GM19099 (cell line): Measurements from ENCODE around the gene HECW1.

Experiments
- POLR2A ChIP-seq: IDR thresholded peaks from 3 replicates; pipeline ENCODE4 v1.6.1; 2011; ENCODE audit warnings: low read depth; ENCODE audit not compliant: insufficient read length; ENCODE audit errors: extremely low read depth

The HECW1 gene

DNA sequence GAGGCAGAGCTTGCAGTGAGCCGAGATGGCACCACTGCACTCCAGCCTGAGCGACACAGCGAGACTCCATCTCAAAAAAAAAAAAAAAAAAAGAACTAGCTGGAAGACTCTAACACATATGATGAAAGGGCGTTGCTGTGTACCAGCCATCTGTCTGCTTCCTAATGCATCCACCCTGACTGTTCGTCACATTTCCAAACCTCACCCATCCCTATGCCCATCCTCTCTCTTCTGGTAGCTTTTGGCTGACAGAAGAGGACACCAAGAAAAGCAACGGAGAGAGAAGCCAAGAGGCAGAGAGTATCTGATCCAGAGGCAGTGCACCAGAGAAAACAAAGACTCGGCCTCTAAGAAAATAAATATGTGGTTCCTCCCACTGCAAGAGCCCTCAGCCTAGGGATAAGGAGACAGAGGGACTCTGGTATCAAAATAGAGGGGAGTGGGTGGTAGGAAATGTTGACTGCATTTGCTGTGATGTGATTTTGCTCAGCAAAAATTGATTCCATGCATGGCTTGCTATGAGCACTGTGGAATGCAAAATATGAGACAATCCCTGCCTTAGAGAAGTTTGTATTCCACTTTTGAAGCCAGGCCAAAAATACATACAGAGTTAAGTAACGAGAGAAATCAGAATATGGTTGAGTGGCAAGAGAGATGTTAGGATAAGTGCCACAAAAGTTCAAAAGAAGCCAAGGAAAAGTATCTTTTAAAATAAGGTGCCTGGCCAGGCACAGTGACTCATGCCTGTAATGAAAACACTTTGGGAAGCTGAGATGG, 369.6 kb downstream of the HECW1 start:
- TF ChIP-seq POLR2A: no peak

DNA sequence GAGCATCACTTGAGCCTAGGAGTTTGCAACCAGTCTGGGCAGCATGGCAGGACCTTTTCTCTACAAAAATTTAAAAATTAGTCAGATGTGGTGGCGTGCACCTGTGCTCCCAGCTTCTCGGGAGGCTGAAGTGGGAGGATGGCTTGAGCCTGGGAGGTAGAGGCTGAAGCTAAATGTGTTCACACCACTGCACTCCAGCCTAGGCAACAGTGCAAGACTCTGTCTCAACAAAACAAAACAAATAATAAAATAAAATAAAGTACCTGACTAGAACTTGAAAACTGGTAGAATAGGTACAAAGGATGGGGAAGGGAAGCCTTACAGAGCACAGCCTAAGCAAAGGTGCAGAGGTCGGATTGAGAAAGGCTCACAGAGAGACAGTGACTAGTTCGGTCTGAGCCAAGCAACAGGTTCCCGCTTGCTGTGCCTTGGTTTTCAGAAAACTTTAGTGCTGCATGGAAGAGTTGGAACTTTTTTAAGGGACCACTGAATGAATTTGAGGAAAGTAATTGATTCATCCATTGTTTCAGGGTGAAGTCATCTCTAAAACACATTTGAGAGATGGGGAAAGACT, 370.3 kb downstream of the HECW1 start:
- no peak for TF ChIP-seq POLR2A

DNA sequence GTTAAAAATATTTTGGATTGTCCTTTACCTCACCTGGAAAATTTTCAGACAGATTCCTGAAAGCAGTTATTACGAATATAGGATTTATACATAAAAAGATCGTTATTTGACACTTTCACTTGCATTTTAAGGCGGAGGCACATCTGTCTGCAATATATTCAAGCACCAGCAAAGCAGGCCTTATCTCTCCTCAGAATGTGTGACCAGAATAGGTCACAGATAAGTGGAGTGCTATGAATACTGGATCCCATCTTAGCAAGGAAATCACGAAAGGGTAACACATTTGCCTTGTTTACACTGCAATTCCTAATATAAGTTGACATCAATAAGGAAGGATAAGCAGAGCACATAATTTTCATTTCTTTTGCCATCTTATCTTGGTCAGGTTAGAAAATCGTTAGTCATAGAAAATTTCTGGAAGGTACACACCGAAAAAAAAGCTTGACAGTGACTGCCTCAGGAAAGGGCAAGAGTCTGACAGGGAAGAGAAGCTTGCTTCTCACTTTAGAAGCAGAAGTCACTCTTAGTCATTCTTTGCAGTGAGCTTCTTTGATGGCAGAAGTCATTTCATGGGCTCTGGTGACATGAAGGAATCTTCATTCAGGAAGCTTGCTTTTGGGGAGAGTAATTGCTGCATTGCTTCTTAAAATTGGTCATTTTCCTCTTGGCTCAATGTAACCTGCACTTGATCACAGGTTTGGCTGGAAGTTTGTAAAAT, 372.4 kb downstream of the HECW1 start:
- no peak for TF ChIP-seq POLR2A

DNA sequence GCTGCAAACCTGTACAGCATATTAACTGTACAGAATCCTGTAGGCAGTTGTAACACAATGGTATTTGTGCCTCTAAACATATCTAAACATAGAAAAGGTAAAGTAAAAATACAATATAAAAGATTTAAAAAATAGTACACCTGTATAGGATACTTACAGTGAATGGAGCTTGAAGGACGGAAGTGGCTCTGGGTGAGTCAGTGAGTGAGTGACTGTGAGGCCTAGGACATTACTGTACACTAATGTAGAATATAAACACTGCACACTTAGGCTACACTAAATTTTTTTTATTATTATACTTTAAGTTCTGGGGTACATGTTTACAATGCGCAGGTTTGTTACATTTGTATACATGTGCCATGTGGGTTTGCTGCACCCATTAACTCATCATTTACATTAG, 373.1 kb downstream of the HECW1 start:
- no peak for TF ChIP-seq POLR2A

DNA sequence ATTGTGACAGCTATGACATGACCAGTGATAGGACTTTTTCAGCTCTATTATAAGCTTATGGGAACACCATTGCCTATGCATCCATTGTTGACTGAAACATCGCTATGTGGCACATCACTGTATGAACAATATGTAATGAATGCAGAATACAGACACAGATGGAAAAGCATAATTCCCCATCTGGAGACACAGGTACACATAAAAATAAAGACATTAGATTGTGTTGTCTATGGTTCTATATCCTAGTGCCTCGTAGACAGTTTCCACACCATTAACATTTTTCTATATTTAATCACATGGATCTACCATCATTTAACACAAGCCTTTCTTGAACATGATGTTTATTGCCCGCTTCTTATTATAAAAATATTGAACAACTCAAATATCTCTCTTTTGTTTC, 374.2 kb downstream of the HECW1 start:
- no peak for TF ChIP-seq POLR2A

DNA sequence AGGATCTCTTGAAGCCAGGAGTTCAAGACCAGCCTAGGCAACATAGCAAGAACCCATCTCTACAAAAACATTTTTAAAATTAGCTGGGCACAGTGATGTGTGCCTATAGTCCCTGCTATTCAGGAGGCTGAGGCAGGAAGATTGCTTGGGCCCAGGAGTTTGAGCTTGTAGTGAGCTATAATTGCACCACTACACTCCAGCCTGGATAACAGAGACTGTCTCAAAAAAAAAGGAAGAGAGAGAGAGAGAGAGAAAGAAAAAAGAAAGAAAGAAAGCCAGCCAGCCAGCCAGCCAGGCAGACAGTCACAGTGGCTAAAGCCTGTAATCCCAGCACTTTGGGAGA, 375.3 kb downstream of the HECW1 start:
- TF ChIP-seq POLR2A: no peak

DNA sequence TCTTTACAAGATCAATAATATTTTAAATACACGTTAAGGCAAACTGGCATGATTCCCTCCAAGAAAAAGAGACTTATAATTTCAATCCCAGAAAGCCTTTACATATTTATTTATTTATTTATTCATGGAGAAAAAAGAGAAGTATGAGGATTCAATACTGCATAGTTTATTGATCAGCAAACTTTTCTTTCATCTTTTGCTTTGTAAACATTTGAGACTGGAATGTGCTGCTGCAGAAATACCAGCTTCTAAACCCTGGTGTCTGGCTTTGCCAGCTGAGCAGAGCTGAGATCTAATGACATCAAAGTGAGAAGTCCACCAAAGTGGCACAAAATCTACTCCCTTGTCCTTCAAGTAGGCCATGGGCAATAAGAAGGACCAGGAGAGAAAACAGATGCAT, 376.8 kb downstream of the HECW1 start:
- TF ChIP-seq POLR2A: no peak

DNA sequence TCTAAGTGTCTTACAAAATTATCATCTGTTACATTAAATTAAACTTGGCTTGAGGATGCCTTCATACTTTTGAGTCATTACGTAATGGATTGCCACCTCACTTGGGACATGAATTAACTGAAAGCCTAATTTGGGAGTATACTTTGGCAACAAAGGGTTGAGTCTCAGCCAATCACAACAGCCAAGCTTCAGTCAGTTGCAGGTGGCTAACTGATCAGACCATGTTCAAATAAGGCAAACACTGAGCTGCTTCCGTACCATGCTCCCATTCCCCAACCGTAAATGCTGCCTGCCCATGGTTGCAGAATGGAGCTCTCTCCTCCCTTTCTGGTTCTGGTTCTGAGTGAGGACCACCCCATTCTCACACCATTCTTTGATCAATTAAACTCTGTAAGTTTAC, 377.6 kb downstream of the HECW1 start:
- no peak for TF ChIP-seq POLR2A

DNA sequence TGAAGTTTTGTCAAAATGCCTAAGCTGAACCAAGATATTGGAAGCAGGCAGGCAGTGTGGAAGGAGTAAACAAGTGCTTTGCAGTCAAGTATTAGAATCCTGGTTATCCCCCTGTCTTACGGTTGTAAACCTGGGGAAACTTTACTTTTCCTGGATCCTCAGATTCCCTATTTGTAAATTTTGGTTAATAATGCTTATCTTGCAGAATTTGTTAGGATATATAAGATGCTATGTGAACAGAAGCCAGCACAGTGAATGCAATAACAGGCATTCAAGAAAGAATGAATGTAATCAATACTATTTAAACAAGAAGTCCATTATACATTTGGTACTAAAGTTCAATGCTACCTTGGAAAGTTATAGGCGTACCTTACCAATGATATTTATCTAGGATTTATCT, 378.7 kb downstream of the HECW1 start:
- no peak for TF ChIP-seq POLR2A

DNA sequence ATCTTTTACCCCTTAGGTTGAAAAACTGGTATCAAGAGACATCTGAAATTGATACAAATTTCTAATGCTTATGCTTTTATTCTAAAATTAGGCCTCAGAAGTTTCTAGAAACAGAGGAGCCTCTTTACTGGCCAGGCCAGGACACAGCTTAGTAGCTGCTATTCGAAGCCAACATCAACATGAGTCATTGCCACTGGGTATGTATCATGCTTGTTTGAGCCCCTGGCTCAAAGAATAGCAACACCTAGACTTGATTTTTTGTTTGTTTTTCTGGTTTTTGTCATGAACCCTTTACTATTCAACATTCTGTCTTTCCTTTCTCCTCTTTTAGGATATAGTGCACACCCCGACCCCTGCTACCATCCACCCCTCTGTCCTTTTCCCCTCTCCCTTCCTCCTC, 379.5 kb downstream of the HECW1 start:
- TF ChIP-seq POLR2A: no peak

DNA sequence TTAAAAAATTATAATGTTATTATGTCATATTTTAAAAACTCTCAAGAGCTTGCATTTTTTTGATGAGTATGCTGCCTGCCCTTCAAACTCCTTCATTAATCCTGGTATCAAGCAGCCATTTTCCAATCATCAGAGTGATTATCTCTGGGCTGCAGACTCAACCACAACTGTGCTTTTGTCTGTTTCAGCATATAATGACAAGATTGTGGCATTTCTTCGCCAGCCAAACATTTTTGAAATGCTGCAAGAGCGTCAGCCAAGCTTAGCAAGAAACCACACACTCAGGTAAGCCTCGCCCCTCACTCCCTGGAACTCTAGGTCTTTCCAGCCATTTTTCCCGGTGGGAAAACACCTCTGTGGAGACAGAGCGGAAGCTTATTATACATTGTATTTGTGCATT, 380.4 kb downstream of the HECW1 start:
- TF ChIP-seq POLR2A: no peak

DNA sequence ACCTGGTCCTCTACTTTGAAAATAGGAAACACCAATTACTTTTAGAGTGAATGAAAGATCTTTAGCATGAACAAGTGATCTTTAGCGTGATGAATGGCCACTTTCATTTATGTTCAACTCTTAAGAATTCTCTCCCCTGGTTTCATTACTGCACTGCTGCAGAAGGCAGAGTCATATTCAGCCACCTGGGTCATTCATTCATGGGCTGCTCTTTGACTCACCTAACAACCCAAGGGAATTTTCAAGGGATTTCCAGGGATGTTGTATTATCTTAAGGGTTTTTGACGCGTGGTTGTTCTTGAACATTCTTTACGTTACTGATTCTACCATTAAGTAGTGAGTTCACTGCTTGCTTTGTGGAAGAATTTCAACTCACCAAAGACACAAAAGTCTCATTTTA, 383.1 kb downstream of the HECW1 start:
- no peak for TF ChIP-seq POLR2A

DNA sequence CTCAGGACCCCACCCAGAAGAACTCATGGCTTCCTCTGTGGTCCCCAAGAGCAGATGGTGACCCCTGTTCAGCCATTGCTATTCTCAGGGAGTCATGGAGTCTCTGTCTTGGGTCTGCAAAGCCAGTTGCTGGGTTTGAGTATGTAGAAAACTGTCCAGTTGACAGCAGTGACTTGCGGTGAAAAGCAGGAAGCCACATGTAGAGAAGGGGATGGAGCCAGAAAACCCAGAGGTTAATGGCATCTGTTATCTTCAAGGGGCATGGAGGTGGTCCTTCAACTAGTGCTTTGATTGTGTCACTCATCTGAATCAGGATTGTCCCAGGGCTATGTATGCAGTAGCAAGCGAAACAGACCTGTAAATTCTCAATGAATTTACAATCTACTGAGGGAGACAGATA, 384.1 kb downstream of the HECW1 start:
- TF ChIP-seq POLR2A: no peak

DNA sequence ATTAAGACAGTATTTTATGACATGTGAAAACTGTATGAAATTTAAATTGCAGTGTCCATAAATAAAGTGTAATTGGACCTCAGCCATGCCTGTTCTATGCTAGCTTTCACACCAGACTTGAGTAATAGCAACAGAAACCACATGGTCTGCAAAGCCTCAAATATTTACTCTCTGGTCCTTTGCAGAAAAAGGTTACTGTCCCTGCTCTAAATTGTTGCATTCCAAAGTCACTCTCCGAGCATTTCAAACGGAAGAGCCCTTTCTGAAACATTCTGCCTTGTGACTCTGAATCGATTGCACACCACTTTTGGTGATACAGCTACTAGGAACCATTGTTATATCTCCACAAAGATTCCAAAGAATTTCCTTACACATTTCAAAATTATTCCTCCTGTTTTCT, 389.4 kb downstream of the HECW1 start:
- no peak for TF ChIP-seq POLR2A

DNA sequence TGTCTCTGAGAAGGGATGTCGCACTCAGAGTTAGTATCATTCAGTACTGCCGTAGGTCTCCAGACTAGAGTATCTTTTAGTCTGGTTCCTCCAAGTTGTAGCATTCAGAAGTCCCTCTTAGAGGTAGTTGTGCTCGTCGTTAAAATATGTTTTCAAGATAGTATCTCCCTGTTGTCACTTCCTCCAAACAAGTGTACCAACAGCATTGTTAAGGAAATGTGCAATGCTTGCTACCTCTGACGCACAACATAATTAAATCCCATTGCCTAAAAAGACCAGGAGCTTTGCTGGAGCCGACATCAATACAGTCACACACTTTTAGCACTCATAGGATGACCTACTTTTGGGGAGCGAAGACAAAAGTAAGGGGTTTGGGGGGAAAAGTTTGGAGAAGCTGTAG, 390.5 kb downstream of the HECW1 start:
- no peak for TF ChIP-seq POLR2A

DNA sequence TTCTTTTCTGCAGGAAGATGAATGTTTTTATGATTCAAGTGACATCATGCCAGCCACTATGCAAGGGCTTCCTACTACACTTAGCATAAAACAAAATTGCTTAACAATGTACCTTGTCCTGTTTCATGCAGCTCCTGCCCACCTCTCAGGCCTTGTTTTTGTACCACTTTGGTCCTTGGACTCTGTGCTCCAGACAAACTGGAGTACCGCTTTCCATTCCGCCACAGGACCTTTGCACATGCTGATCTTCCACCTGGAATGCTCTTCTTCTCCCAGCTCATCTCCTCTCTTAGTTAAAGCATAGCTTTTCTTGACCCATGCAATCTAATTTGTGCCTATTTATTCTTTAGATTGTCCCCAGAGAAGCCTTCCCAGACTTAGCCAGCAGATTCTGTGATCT, 393.0 kb downstream of the HECW1 start:
- TF ChIP-seq POLR2A: no peak
